GM12878 (cell line): ENCODE results near the gene NEDD8. TPM values are rescaled to one million over a fixed set of nuclear protein-coding genes. Genes with fewer than 3 reads are reported as not detected.
A peak's percentile ranks its signal among the peaks of the same experiment; 100 is the strongest.

Source experiments
- ATAC-seq: fragments of 200-7000 bp; cut with Tn5 transposase; 3 replicates; pipeline ENCODE4 v1.9.1; 2020; ENCODE audit warnings: mild to moderate bottlenecking, moderate library complexity
- BruUV-seq: library from RNA; stranded (reverse); fragments of 400-500 nt; replicated peaks from 2 replicates; lab custom pipeline; 2021; lab: Mats Ljungman, UMichigan
- CTCF ChIA-PET: fragments of 300-600 bp; sonication (Branson Sonifier 250); formaldehyde crosslinking; extraction: SDS; loops from one replicate; lab custom pipeline; 2021; ENCODE audit warnings: inconsistent platforms; lab: Yijun Ruan, JAX
- POLR2A ChIA-PET: fragments of 350-600 bp; formaldehyde crosslinking; extraction: SDS; loops from one replicate; lab custom pipeline; 2021; ENCODE audit warnings: inconsistent platforms; lab: Charles Lee
- RAD21 ChIA-PET: fragments of 300-600 bp; sonication (Branson Sonifier 250); formaldehyde crosslinking; loops from one replicate; lab custom pipeline; 2023; ENCODE audit warnings: antibody characterized with exemption; ENCODE audit not compliant: unreplicated experiment; lab: Charles Lee
- SMC1A ChIA-PET: fragments of 300-600 bp; sonication (Branson Sonifier 250); formaldehyde crosslinking; loops from one replicate; lab custom pipeline; 2023; ENCODE audit not compliant: unreplicated experiment, uncharacterized antibody; lab: Charles Lee
- DNase-seq: peaks from one replicate; pipeline ENCODE4 v3.0.0-alpha.2; 2011; ENCODE audit warnings: low read depth, low spot score
- FAIRE-seq: peaks from 3 replicates; lab custom pipeline; 2011; peaks lifted over from hg19 to GRCh38; lab: Jason Lieb, UNC
- H2AFZ ChIP-seq: 2 replicates; pipeline ENCODE4 v1.6.0; 2011; ENCODE audit warnings: low read depth, low read length, control low read depth; ENCODE audit not compliant: control insufficient read depth
- H3K27ac ChIP-seq: 2 replicates; pipeline ENCODE4 v1.5.1; 2011; ENCODE audit warnings: control low read depth; ENCODE audit not compliant: control insufficient read depth, insufficient read depth
- H3K27me3 ChIP-seq, 2 experiments: replicated peaks in 1 of 2; 2 replicates each; pipeline versions ENCODE4 v1.6.0 to v1.6.1; 2011; ENCODE audit warnings: low read length in 1 of 2; ENCODE audit not compliant: control insufficient read depth in 2 of 2, insufficient read depth in 2 of 2
- H3K36me3 ChIP-seq, 2 experiments: 2 replicates each; pipeline ENCODE4 v1.5.1; 2011; ENCODE audit warnings: low read length in 1 of 2; ENCODE audit not compliant: control insufficient read depth in 2 of 2, insufficient read depth in 2 of 2
- H3K4me1 ChIP-seq: 2 replicates; pipeline ENCODE4 v1.6.1; 2011; ENCODE audit warnings: mild to moderate bottlenecking, low read length, moderate library complexity, mixed read lengths; ENCODE audit not compliant: control insufficient read depth, insufficient read depth
- H3K4me2 ChIP-seq: 2 replicates; pipeline ENCODE4 v1.6.0; 2011; ENCODE audit warnings: control low read depth; ENCODE audit not compliant: control insufficient read depth, insufficient read depth
- H3K4me3 ChIP-seq: fragments of 200-600 bp; sonication (generic); 2 replicates; pipeline ENCODE4 v1.5.1; 2016
- H3K79me2 ChIP-seq: 2 replicates; pipeline ENCODE4 v1.6.0; 2011; ENCODE audit warnings: low read length; ENCODE audit not compliant: control insufficient read depth, insufficient read depth
- H3K9ac ChIP-seq: 2 replicates; pipeline ENCODE4 v1.8.0; 2011; ENCODE audit warnings: low read length, control low read depth, mixed read lengths; ENCODE audit not compliant: control insufficient read depth, insufficient read depth
- H3K9me3 ChIP-seq: replicated peaks from 3 replicates; pipeline ENCODE4 v1.5.1; 2011; ENCODE audit warnings: mild to moderate bottlenecking, low read length; ENCODE audit not compliant: control insufficient read depth, insufficient read depth
- H4K20me1 ChIP-seq: 2 replicates; pipeline ENCODE4 v1.6.0; 2011; ENCODE audit not compliant: control insufficient read depth, insufficient read depth
- BACH1 ChIP-seq: fragments of 450-650 bp; IDR thresholded peaks from 2 replicates; pipeline ENCODE4 v1.6.1; 2017; ENCODE audit warnings: mild to moderate bottlenecking, borderline replicate concordance
- CBFB ChIP-seq: IDR thresholded peaks from 2 replicates; pipeline ENCODE4 v1.6.1; 2016; ENCODE audit warnings: antibody characterized with exemption, low read depth
- CEBPB ChIP-seq, 2 experiments: fragments of 150-350 bp in 1 of 2; IDR thresholded peaks; 2 replicates each; pipeline ENCODE4 v1.6.1; 2012 to 2014; ENCODE audit warnings: low read depth in 2 of 2, low read length in 2 of 2, borderline replicate concordance in 1 of 2, inconsistent platforms in 1 of 2
- ELK1 ChIP-seq: IDR thresholded peaks from 2 replicates; pipeline ENCODE4 v1.6.1; 2012; ENCODE audit warnings: low read depth, low read length, improper control_type of control experiment
- HCFC1 ChIP-seq: fragments of 150-350 bp; IDR thresholded peaks from 2 replicates; pipeline ENCODE4 v1.6.1; 2014; ENCODE audit warnings: low read length
- HDAC6 ChIP-seq: fragments of 200-600 bp; sonication (generic); IDR thresholded peaks from one replicate; pipeline ENCODE4 v1.8.0; 2017; ENCODE audit warnings: antibody characterized with exemption; ENCODE audit not compliant: unreplicated experiment
- IRF4 ChIP-seq: IDR thresholded peaks from 2 replicates; pipeline ENCODE4 v1.6.1; 2011; ENCODE audit warnings: low read depth, low read length
- KDM1A ChIP-seq: fragments of 200-600 bp; sonication (generic); IDR thresholded peaks from 2 replicates; pipeline ENCODE4 v1.6.1; 2016; ENCODE audit warnings: borderline replicate concordance
- KLF5 ChIP-seq: fragments of 450-650 bp; IDR thresholded peaks from 2 replicates; pipeline ENCODE4 v1.6.1; 2014; ENCODE audit warnings: mild to moderate bottlenecking; ENCODE audit not compliant: partially characterized antibody
- POLR2A ChIP-seq: IDR thresholded peaks from 2 replicates; pipeline ENCODE4 v1.6.1; 2011; ENCODE audit warnings: low read depth, mild to moderate bottlenecking, low read length
- RAD21 ChIP-seq: IDR thresholded peaks from 2 replicates; pipeline ENCODE4 v1.6.1; 2011; ENCODE audit warnings: mild to moderate bottlenecking, low read depth, low read length, moderate library complexity; ENCODE audit not compliant: insufficient read depth
- TCF12 ChIP-seq: IDR thresholded peaks from 2 replicates; pipeline ENCODE4 v1.6.1; 2011; ENCODE audit warnings: low read depth, mild to moderate bottlenecking, low read length
- ZNF384 ChIP-seq: IDR thresholded peaks from 2 replicates; pipeline ENCODE4 v1.6.1; 2012; ENCODE audit warnings: low read depth, mild to moderate bottlenecking, low read length, improper control_type of control experiment, borderline replicate concordance
- WGBS: methylation state at CpG from one replicate; pipeline ENCODE4 v1.1.6; 2016; ENCODE audit warnings: low lambda C conversion rate; ENCODE audit not compliant: insufficient replicate concordance, insufficient coverage; ENCODE audit errors: missing lambda C conversion rate; 5-methylcytosine and 5-hydroxymethylcytosine counted together
- in situ Hi-C: fragments of 300-500 bp; cut with MboI; formaldehyde crosslinking; loops from 9 replicates; pipeline ENCODE4 v1.14.3; 2018; ENCODE audit warnings: mixed read lengths
- intact Hi-C: fragments of 100-400 bp; cut with micrococcal nuclease; formaldehyde crosslinking; loops from one replicate; pipeline ENCODE4 v1.14.2; 2022; ENCODE audit not compliant: unreplicated experiment
- polyA plus RNA-seq, 11 experiments: library from polyadenylated mRNA; depleted of rRNA in 4 of 11; unstranded in 6 of 11; stranded (reverse) in 5 of 11; fragments of >200 nt; fragmentation: Nextera tagmentation in 4 of 11; fragmentation: Illumina TruSeq in 1 of 11; extraction: Ambion mirVana in 4 of 11; extraction: Trizol in 1 of 11; gene quantifications; 1 replicate in 1 of 11; 2 replicates in 10 of 11; pipeline versions ENCODE4 v1.2.1 to v1.2.3, GENCODE V29; 2011 to 2016; ENCODE audit warnings: inconsistent platforms in 2 of 11, missing spikeins in 2 of 11, low read depth in 1 of 11
- total RNA-seq, 4 experiments: library from RNA; depleted of rRNA in 3 of 4; stranded (reverse); fragments of >200 nt in 3 of 4; fragmentation: Illumina TruSeq in 1 of 4; extraction: Trizol in 1 of 4; gene quantifications; 2 replicates each; pipeline versions ENCODE4 v1.2.1 to v1.2.3, GENCODE V29; 2013 to 2021

NEDD8 gene
- total and polyA plus RNA-seq, 10 of the 15 experiments (the other 5 are each of a cell fraction or from before 2014, with no cell fraction given), result 164 to 991 (median 300) TPM

- Histone ChIP-seq H2AFZ (no peak overlapping the region), H3K36me3 (peaks cover 14 to 41% of the 10 kb centered on the region in 2 experiments; a peak in 3 of 4 replicates), H3K27me3 (no peaks in the 10 kb centered on the region), H3K9me3 (no peaks in the 10 kb centered on the region), H4K20me1 (no peaks in the 10 kb centered on the region), H3K79me2 (no peaks in the 10 kb centered on the region), H3K4me1 (no peaks in the 10 kb centered on the region), H3K4me2 (no peak overlapping the region), H3K4me3 (no peak overlapping the region), H3K9ac (no peak overlapping the region), H3K27ac (no peak overlapping the region)
- intact Hi-C loops (no loop called here), in situ Hi-C loops (no loop called here)
- DNase-seq, result no peak
- ChIA-PET CTCF (no interaction called here), SMC1A (no interaction called here), RAD21 (no interaction called here), POLR2A (interaction anchor here (1.1 to 1.2 kb wide), 2 partner anchors 14 to 37 kb away, joined by 3 read pairs; partner anchors contain the start of gene EMC9)
- BruUV-seq, result no TSS peak
- FAIRE-seq, result no peak
- 90% methylated on average over 12 of the region's 12 CpGs for WGBS
- TF ChIP-seq POLR2A (peak; percentile 9; the same call in 1 of the 2 replicates), HCFC1 (no peak)
- ATAC-seq, result no peak
Measured at GRCh38 chr14:24178399-24179178, 53.6 kb downstream of the NEDD8 start.

GRCh38 chr14:24177891-24178290 is 54.3 kb downstream of the NEDD8 start:
- SMC1A ChIA-PET, result no interaction called here
- H3K4me3 ChIP-seq, result no peak overlapping the region
- no peak overlapping the region for H2AFZ ChIP-seq
- no peaks in the 10 kb centered on the region for H3K79me2 ChIP-seq
- H3K27ac ChIP-seq, result no peak overlapping the region
- H3K36me3 ChIP-seq, result peaks cover 14 to 38% of the 10 kb centered on the region in 2 experiments; a peak in 3 of 4 replicates
- BruUV-seq, result no TSS peak
- ATAC-seq (no peak), FAIRE-seq (no peak), DNase-seq (no peak)
- no peaks in the 10 kb centered on the region for H3K4me1 ChIP-seq
- WGBS, result 93% methylated on average over 7 of the region's 14 CpGs
- no peaks in the 10 kb centered on the region for H3K9me3 ChIP-seq
- intact Hi-C loops (no loop called here), in situ Hi-C loops (no loop called here)
- H3K4me2 ChIP-seq, result no peak overlapping the region
- CTCF ChIA-PET, result interaction anchor here (1.1 kb wide), 1 partner anchor 16 kb away, joined by 3 read pairs; the partner anchor contains the start of gene IRF9
- POLR2A ChIA-PET, result interaction anchor here (1.1 to 1.3 kb wide), 2 partner anchors 17 to 68 kb away, joined by 3 to 4 read pairs; partner anchors contain the start of gene IRF9
- no peaks in the 10 kb centered on the region for H4K20me1 ChIP-seq
- no peaks in the 10 kb centered on the region for H3K27me3 ChIP-seq
- H3K9ac ChIP-seq, result no peak overlapping the region
- RAD21 ChIA-PET, result no interaction called here
- TF ChIP-seq KDM1A (no peak), BACH1 (no peak), CEBPB (IDR thresholded peaks at IDR 0.05; ENCODE audit: borderline replicate concordance in 1 of 2, low read depth in 2 of 2, low read length in 2 of 2) (no peak), TCF12 (no peak), ELK1 (no peak), CBFB (no peak), HCFC1 (no peak), IRF4 (no peak), HDAC6 (no peak), RAD21 (no peak), ZNF384 (no peak), KLF5 (no peak)
